Right lobe of liver (tissue), 6 donors: ENCODE data around the gene SYNE3. TPM values are rescaled to one million over a fixed set of nuclear protein-coding genes. Genes with fewer than 3 reads are reported as not detected.

ENCODE experiments used
- ATAC-seq, 4 donors: fragments of 200-7000 bp; cut with Tn5 transposase; one replicate each; pipeline ENCODE4 v1.9.1; 2020; ENCODE audit warnings: mild to moderate bottlenecking in 4 of 4, moderate library complexity in 4 of 4
- DNase-seq, 3 donors: peaks; one replicate each; pipeline ENCODE4 v3.0.0-alpha.2; 2020
- H3K27ac ChIP-seq, 3 donors: fragments of 200-600 bp; one replicate each; pipeline ENCODE4 v1.8.0; 2022
- H3K27me3 ChIP-seq, 2 donors: fragments of 200-600 bp; one replicate each; pipeline ENCODE4 v1.8.0; 2022
- H3K36me3 ChIP-seq, 4 donors: fragments of 200-600 bp; sonication (generic) in 1 of 4; one replicate each; pipeline versions ENCODE4 v1.5.1 to v1.8.0; 2017 to 2022; ENCODE audit warnings: control low read depth in 1 of 4
- H3K4me1 ChIP-seq, 4 donors: fragments of 200-600 bp; sonication (generic) in 1 of 4; one replicate each; pipeline versions ENCODE4 v1.5.1 to v1.8.0; 2017 to 2022; ENCODE audit warnings: control low read depth in 1 of 4
- H3K4me3 ChIP-seq, 3 donors: fragments of 200-600 bp; one replicate each; pipeline ENCODE4 v1.8.0; 2022
- H3K9me3 ChIP-seq, 4 donors: fragments of 200-600 bp; sonication (generic) in 1 of 4; one replicate each; pipeline versions ENCODE4 v1.5.1 to v1.8.0; 2017 to 2022; ENCODE audit warnings: control low read depth in 1 of 4
- POLR2A ChIP-seq: fragments of 450-650 bp; IDR thresholded peaks from one replicate; pipeline ENCODE4 v1.6.1; 2017; ENCODE audit warnings: antibody characterized with exemption, mild to moderate bottlenecking
- WGBS: methylation state at CpG from one replicate; pipeline ENCODE4 v1.1.6; 2018; ENCODE audit warnings: low coverage, low lambda C conversion rate; ENCODE audit not compliant: insufficient coverage; ENCODE audit errors: missing lambda C conversion rate; 5-methylcytosine and 5-hydroxymethylcytosine counted together
- intact Hi-C, 2 donors: fragments of 100-400 bp; cut with DNase I; formaldehyde crosslinking; loops; one replicate each; pipeline versions ENCODE4 v1.11.2 to v1.14.1; 2022
- total RNA-seq, 6 experiments: library from RNA; depleted of rRNA in 2 of 6; stranded (reverse); fragments of >200 nt in 2 of 6; fragmentation: NEBNext Ultra II Directional in 3 of 6; extraction: Animal tissue kit (Norgen Biotek cat#: 25700) in 3 of 6; gene quantifications; one replicate each; pipeline versions ENCODE4 v1.1.0 to v1.2.4, GENCODE V29; 2016 to 2023
- TF ChIP-seq, protein P1 (sequence below), 4 donors: fragments of 200-600 bp in 3 of 4; fragments of 450-650 bp in 1 of 4; IDR thresholded peaks; one replicate each; pipeline versions ENCODE4 v1.5.1 to v1.8.0; 2016 to 2022; ENCODE audit warnings: antibody characterized with exemption in 4 of 4, mild to moderate bottlenecking in 2 of 4
- donor health status: DM: no; HTN: yes; CAD: no.
- donor health status: DM: no; HTN: no; CAD: no.
- donor health status: DM: no; HTN: no; CAD: no.
- donor health status: DM: no; HTN: yes; CAD: no.
- donor health status: DM: no; HTN: yes; CAD: no.

The SYNE3 gene
- total RNA-seq, 6 experiments from 2014 or later, result 3.7 to 11.6 (median 5.0) TPM

DNA sequence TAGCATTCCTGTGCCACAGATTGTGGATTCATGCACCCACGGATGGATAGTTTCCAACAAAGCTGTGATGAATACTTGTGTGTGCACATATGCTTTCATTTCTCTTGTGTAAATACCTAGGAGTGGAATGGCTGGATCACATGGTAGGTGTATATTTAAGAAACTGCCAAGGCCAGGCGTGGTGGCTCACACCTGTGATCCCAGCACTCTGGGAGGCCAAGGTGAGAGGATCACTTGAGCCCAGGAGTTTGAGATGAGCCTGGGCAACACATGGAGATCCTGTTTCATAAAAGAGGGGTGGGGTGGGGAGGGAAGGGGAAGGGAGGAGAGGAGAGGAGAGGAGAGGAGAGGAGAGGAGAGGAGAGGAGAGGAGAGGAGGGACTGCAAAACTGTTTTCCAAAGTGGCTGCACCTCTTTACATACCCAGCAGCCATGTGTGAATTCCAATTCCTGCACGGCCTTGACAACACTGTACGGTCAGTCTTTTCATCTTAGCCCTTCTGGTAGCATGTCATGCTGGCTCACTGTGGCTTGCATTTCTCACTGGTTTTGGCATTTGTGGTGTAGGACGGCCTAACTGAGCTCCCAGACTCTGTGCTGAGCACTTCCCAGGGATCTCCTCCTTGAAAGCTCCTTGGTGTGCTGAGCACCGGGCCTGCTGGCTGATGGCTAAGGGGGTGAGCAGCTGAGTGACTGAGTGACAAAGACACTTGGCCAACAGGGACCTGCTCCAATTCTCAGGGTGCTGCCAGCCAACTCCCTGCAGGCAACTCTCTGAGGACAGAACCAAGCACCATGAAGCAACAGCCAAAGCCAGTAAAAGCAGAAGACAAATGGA, 27.9 kb downstream of the SYNE3 start:
- no peak overlapping the region for H3K4me3 ChIP-seq
- no peaks in the 10 kb centered on the region for H3K27me3 ChIP-seq
- peak in 3 of 4 donors; percentile 58 to 78 (median 71) for ATAC-seq
- no peaks in the 10 kb centered on the region for H3K36me3 ChIP-seq
- peak in 2 of 3 donors; percentile 70 to 72 for DNase-seq
- 58% methylated on average over 6 of the region's 6 CpGs for WGBS
- intact Hi-C loops, result no loop called here
- TF ChIP-seq POLR2A, result no peak
- TF ChIP-seq, protein P1, sequence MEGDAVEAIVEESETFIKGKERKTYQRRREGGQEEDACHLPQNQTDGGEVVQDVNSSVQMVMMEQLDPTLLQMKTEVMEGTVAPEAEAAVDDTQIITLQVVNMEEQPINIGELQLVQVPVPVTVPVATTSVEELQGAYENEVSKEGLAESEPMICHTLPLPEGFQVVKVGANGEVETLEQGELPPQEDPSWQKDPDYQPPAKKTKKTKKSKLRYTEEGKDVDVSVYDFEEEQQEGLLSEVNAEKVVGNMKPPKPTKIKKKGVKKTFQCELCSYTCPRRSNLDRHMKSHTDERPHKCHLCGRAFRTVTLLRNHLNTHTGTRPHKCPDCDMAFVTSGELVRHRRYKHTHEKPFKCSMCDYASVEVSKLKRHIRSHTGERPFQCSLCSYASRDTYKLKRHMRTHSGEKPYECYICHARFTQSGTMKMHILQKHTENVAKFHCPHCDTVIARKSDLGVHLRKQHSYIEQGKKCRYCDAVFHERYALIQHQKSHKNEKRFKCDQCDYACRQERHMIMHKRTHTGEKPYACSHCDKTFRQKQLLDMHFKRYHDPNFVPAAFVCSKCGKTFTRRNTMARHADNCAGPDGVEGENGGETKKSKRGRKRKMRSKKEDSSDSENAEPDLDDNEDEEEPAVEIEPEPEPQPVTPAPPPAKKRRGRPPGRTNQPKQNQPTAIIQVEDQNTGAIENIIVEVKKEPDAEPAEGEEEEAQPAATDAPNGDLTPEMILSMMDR (IDR thresholded peaks at IDR 0.05), result no peak
- H3K27ac ChIP-seq, result peak overlapping the region in 2 of 3 donors; percentile 62 to 63
- peaks cover 0 to 45% (median 10%) of the 10 kb centered on the region in 4 donors for H3K4me1 ChIP-seq
- H3K9me3 ChIP-seq, result no peaks in the 10 kb centered on the region

- no peak for DNase-seq
- Histone ChIP-seq H3K9me3 (no peaks in the 10 kb centered on the region), H3K36me3 (no peaks in the 10 kb centered on the region), H3K27me3 (no peaks in the 10 kb centered on the region), H3K4me1 (peaks cover 0 to 47% (median 10%) of the 10 kb centered on the region in 4 donors), H3K27ac (no peak overlapping the region), H3K4me3 (no peak overlapping the region)
- ATAC-seq, result no peak
- no peak for TF ChIP-seq POLR2A
- TF ChIP-seq, protein P1 (IDR thresholded peaks at IDR 0.05), result no peak
- intact Hi-C loops, result no loop called here
- 53% methylated on average over 3 of the region's 3 CpGs for WGBS
These were observed 28.8 kb downstream of the SYNE3 start for GRCh38 chr14:95487669-95488084.

GRCh38 chr14:95486875-95487668, 29.4 kb downstream of the SYNE3 start:
- WGBS, result 96% methylated on average over 12 of the region's 15 CpGs
- DNase-seq (peak in 1 of 3 donors; percentile 34), ATAC-seq (no peak)
- H3K9me3 ChIP-seq, result no peaks in the 10 kb centered on the region
- H3K4me3 ChIP-seq, result no peak overlapping the region
- H3K4me1 ChIP-seq, result peaks cover 0 to 47% (median 10%) of the 10 kb centered on the region in 4 donors
- no peaks in the 10 kb centered on the region for H3K36me3 ChIP-seq
- no peak for TF ChIP-seq POLR2A
- intact Hi-C loops, result no loop called here
- H3K27ac ChIP-seq, result no peak overlapping the region
- H3K27me3 ChIP-seq, result no peaks in the 10 kb centered on the region

DNA sequence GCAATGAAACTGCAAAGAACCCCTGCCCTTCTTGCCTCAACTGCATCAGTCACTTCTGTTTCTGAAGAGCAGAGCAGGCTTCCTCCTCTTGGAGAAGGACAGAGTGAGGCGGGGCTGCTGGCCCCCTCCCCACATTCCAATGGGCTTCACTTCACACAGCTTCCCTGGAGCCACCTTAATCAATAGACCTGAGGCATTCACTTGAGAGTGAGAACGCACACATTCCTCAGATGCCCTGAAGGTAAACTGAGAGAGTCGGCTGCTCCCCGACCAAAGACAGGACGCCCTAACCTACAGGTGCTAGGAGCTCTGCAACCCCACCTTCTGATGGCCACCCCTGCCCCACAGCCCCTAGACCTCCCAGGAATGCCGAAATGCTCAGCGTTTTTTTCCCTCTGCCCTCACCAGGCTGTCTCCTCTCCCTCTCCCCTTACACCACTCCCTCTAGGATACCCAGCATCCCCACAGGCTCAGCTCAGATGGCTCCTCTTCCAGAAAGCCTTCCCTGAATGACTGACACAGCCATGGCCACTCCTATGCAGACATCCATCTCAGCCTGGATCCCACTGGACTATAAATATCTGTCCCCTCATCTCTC, 31.1 kb downstream of the SYNE3 start:
- WGBS, result 100% methylated on average over 1 of the region's 7 CpGs
- Histone ChIP-seq H3K9me3 (no peaks in the 10 kb centered on the region), H3K4me1 (peaks cover 0 to 40% (median 8%) of the 10 kb centered on the region in 4 donors), H3K27ac (no peak overlapping the region), H3K36me3 (no peaks in the 10 kb centered on the region), H3K4me3 (no peak overlapping the region), H3K27me3 (no peaks in the 10 kb centered on the region)
- TF ChIP-seq POLR2A, result no peak
- TF ChIP-seq, protein P1 (IDR thresholded peaks at IDR 0.05), result no peak
- intact Hi-C loops, result no loop called here
- DNase-seq (peak in 1 of 3 donors; percentile 4), ATAC-seq (no peak)
